ENCODE measurements around the gene ILF3. TPM values are rescaled to one million over a fixed set of nuclear protein-coding genes. Genes with fewer than 3 reads are reported as not detected.
A peak's percentile ranks its signal among the peaks of the same experiment; 100 is the strongest.

Gene ILF3
- total RNA-seq, 1 experiment from 2014 or later: 365 TPM

DNA sequence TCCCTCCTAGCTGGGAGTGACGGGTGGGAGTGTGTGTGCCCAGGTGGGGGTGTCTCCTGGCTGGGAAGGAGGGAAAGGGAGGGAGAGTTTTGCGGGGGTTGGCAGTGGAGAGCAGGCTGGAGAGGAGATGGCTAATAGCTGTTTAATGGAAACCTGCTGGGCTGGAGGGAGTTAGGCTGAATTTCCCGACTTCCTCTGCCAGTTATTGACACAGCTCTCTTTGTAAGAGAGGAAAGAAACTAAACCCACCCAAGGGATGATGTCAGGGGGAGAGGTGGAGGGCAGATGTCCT lies 10.2 kb upstream of the ILF3 start:
- Histone ChIP-seq H3K36me3 (ENCODE audit: control insufficient read depth, insufficient read depth, low read length) (no peaks in the 10 kb centered on the region), H3K9me3 (ENCODE audit: control insufficient read depth, insufficient read depth, low read depth, low read length) (no peaks in the 10 kb centered on the region), H3K4me3 (ENCODE audit: low read depth in 2 of 2, low read length in 2 of 2) (no peak overlapping the region), H3K4me1 (ENCODE audit: control insufficient read depth, insufficient read depth, low read length) (peaks cover 5% of the 10 kb centered on the region; the same call in 1 of the 2 replicates), H3K27me3 (ENCODE audit: control insufficient read depth, insufficient read depth, low read length) (no peaks in the 10 kb centered on the region), H3K27ac (ENCODE audit: low read length) (no peak overlapping the region)
- TSS peak; percentile 83 for BruUV-seq (replicated peaks)
- CTCF ChIA-PET: interaction anchor here (0.8 to 2.8 kb wide), 5 partner anchors 9 to 63 kb away, joined by 3 to 49 read pairs (median 4); no protein-coding TSS in a partner anchor
- in situ Hi-C loops (cut with HindIII; ENCODE audit: low pct_unique_long_range_greater_than_20kb, low sequenced_read_pairs): no loop called here
- intact Hi-C loops (cut with micrococcal nuclease; ENCODE audit: unreplicated experiment): loop anchor here (1.0 kb wide), 1 partner anchor 63 kb away; no protein-coding TSS in a partner anchor
- TF ChIP-seq POLR2AphosphoS5 (IDR thresholded peaks at IDR 0.05; ENCODE audit: low read depth, low read length) (no peak), TCF7L2 (IDR thresholded peaks at IDR 0.05; ENCODE audit: low read depth, low read length) (no peak), SIN3A (IDR thresholded peaks at IDR 0.05; ENCODE audit: borderline replicate concordance, insufficient read depth, low read depth, low read length) (no peak)
- TF ChIP-seq, protein P1, sequence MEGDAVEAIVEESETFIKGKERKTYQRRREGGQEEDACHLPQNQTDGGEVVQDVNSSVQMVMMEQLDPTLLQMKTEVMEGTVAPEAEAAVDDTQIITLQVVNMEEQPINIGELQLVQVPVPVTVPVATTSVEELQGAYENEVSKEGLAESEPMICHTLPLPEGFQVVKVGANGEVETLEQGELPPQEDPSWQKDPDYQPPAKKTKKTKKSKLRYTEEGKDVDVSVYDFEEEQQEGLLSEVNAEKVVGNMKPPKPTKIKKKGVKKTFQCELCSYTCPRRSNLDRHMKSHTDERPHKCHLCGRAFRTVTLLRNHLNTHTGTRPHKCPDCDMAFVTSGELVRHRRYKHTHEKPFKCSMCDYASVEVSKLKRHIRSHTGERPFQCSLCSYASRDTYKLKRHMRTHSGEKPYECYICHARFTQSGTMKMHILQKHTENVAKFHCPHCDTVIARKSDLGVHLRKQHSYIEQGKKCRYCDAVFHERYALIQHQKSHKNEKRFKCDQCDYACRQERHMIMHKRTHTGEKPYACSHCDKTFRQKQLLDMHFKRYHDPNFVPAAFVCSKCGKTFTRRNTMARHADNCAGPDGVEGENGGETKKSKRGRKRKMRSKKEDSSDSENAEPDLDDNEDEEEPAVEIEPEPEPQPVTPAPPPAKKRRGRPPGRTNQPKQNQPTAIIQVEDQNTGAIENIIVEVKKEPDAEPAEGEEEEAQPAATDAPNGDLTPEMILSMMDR (IDR thresholded peaks at IDR 0.05): no peak
- TF ChIP-seq, protein P2, sequence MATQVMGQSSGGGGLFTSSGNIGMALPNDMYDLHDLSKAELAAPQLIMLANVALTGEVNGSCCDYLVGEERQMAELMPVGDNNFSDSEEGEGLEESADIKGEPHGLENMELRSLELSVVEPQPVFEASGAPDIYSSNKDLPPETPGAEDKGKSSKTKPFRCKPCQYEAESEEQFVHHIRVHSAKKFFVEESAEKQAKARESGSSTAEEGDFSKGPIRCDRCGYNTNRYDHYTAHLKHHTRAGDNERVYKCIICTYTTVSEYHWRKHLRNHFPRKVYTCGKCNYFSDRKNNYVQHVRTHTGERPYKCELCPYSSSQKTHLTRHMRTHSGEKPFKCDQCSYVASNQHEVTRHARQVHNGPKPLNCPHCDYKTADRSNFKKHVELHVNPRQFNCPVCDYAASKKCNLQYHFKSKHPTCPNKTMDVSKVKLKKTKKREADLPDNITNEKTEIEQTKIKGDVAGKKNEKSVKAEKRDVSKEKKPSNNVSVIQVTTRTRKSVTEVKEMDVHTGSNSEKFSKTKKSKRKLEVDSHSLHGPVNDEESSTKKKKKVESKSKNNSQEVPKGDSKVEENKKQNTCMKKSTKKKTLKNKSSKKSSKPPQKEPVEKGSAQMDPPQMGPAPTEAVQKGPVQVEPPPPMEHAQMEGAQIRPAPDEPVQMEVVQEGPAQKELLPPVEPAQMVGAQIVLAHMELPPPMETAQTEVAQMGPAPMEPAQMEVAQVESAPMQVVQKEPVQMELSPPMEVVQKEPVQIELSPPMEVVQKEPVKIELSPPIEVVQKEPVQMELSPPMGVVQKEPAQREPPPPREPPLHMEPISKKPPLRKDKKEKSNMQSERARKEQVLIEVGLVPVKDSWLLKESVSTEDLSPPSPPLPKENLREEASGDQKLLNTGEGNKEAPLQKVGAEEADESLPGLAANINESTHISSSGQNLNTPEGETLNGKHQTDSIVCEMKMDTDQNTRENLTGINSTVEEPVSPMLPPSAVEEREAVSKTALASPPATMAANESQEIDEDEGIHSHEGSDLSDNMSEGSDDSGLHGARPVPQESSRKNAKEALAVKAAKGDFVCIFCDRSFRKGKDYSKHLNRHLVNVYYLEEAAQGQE (IDR thresholded peaks at IDR 0.05; ENCODE audit: insufficient read depth in 1 of 2, low read depth in 2 of 2, low read length in 1 of 2): no peak
- POLR2A ChIA-PET: interaction anchor here (0.6 kb wide), 1 partner anchor 73 kb away, joined by 5 read pairs; no protein-coding TSS in a partner anchor
- ATAC-seq (no peak), DNase-seq (ENCODE audit: low read depth, low spot score) (no peak)

DNA sequence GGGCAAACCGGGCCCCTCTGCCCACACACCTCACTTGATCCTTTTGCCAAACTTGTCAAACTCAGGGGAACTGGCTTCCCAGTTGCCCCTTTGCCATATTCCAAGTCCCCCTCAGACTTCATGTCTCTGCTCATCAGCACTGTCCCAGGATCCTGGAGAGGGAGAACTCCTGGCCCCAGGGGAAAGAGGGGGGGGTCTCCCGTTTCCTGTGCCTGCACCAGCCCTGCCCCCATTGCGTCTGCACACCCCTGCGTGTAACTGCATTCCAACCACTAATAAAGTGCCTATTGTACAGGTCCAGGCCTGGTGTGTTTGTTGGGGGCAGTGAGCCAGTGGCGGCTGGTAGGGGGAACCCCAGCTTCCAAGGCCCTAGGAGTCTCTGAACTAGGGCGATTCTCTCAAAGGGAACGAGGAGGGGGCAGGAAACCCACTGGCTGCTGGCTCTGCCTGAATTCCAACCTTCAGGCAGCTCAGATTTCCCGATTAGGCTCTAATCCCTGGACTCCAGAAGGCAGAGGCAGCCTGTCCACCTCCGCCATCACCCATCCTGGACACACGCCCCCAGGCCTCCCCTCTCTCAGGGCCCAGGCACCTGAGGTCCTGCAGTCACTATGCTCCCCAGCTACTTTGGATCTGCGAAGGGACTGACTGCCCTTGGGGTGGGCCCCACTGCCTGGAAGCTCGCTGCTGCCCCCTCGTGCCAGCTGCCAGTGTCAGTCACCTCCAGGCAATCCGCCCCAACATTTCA lies 9.7 kb upstream of the ILF3 start:
- peak; percentile 27 for DNase-seq (ENCODE audit: low read depth, low spot score)
- BruUV-seq (replicated peaks): no TSS peak
- in situ Hi-C loops (cut with HindIII; ENCODE audit: low pct_unique_long_range_greater_than_20kb, low sequenced_read_pairs): no loop called here

More for the DNA sequence above, 9.7 kb upstream of the ILF3 start:
- ChIA-PET CTCF (interaction anchor here (0.5 to 2.8 kb wide), 12 partner anchors 9 to 599 kb away, joined by 3 to 49 read pairs (median 5); no protein-coding TSS in a partner anchor), POLR2A (interaction anchor here (0.6 to 0.7 kb wide), 2 partner anchors 73 to 681 kb away, joined by 5 to 9 read pairs; no protein-coding TSS in a partner anchor)
- Histone ChIP-seq H3K4me3 (ENCODE audit: low read depth in 2 of 2, low read length in 2 of 2) (no peak overlapping the region), H3K36me3 (ENCODE audit: control insufficient read depth, insufficient read depth, low read length) (no peaks in the 10 kb centered on the region), H3K9me3 (ENCODE audit: control insufficient read depth, insufficient read depth, low read depth, low read length) (no peaks in the 10 kb centered on the region), H3K4me1 (ENCODE audit: control insufficient read depth, insufficient read depth, low read length) (peaks cover 5% of the 10 kb centered on the region; the same call in 1 of the 2 replicates), H3K27me3 (ENCODE audit: control insufficient read depth, insufficient read depth, low read length) (no peaks in the 10 kb centered on the region), H3K27ac (ENCODE audit: low read length) (no peak overlapping the region)
- TF ChIP-seq, protein P2 (IDR thresholded peaks at IDR 0.05; ENCODE audit: insufficient read depth in 1 of 2, low read depth in 2 of 2, low read length in 1 of 2): no peak
- TF ChIP-seq, protein P1 (IDR thresholded peaks at IDR 0.05): peak; percentile 91
- peak; percentile 97 for ATAC-seq
- intact Hi-C loops (cut with micrococcal nuclease; ENCODE audit: unreplicated experiment): loop anchor here (1.0 kb wide), 1 partner anchor 63 kb away; no protein-coding TSS in a partner anchor
